ENCODE measurements around the gene SBNO2. TPM values are rescaled to one million over a fixed set of nuclear protein-coding genes. Genes with fewer than 3 reads are reported as not detected.

The SBNO2 gene
- total RNA-seq, 1 experiment from 2014 or later, result 46.3 TPM

DNA sequence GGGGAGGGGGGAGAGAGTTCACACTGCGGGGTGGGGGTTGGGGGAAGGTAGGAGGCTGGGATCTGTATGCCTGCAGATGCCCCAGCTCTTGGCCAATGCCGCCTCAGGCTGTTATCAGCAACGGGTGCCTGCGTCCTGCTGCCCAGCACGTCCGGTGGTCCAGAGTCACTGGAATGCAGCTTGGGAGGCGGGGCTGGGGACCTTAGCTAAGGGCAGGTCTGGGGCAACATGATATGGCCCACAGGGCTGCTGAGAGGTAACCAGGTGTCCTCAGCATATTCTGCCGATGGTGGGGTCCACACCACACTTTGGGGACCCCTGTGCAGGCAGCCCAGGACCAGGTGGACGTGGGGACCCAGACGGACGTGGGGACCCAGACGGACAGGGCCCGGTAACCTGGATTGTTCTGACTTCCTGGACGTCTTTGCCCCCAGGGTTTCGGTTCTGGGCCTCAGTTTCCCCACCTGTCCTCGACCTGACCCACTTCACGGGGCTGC lies 107.8 kb downstream of the SBNO2 start:
- Histone ChIP-seq H3K14ac (ENCODE audit: insufficient read depth, low read length) (no peak overlapping the region), H2BK12ac (ENCODE audit: insufficient read length, low read depth, low read length) (no peak overlapping the region), H2BK20ac (ENCODE audit: low read depth, low read length, poor library complexity, severe bottlenecking) (no peak overlapping the region), H4K5ac (ENCODE audit: insufficient read length, low read depth, low read length) (no peak overlapping the region), H2BK15ac (ENCODE audit: low read depth, low read length) (no peak overlapping the region), H3K56ac (ENCODE audit: insufficient read length, low read depth, low read length) (no peak overlapping the region), H3T11ph (ENCODE audit: low read length) (no peak overlapping the region), H4K20me1 (ENCODE audit: control insufficient read depth, insufficient read depth, insufficient read length) (no peaks in the 10 kb centered on the region), H3K18ac (ENCODE audit: insufficient read length, low read depth, low read length) (no peak overlapping the region), H4K8ac (replicated peaks; ENCODE audit: insufficient read length, low read depth, low read length) (no peak overlapping the region), H2BK120ac (ENCODE audit: low read depth, low read length, poor library complexity, severe bottlenecking) (no peak overlapping the region), H3K27me3 (ENCODE audit: insufficient read depth, low read length) (no peaks in the 10 kb centered on the region; the same call in 1 of the 2 replicates), H3K9ac (ENCODE audit: extremely low read depth, insufficient read length, low read length) (no peak overlapping the region), H2AK5ac (ENCODE audit: insufficient read length, low read length) (no peak overlapping the region), H3K23ac (ENCODE audit: insufficient read length, low read depth, low read length) (no peak overlapping the region), H3K27ac (ENCODE audit: insufficient read length, low read depth, low read length) (no peak overlapping the region), H3K79me1 (ENCODE audit: insufficient read depth, low read depth, low read length, poor library complexity, severe bottlenecking) (no peaks in the 10 kb centered on the region), H2BK5ac (ENCODE audit: insufficient read length, low read length) (no peak overlapping the region), H4K91ac (ENCODE audit: insufficient read length, low read depth, low read length) (no peak overlapping the region), H3K9me3 (ENCODE audit: control insufficient read depth, low read depth, low read length) (no peaks in the 10 kb centered on the region), H2AFZ (ENCODE audit: low read length) (no peak overlapping the region), H3K4me1 (ENCODE audit: insufficient read depth, low read length) (peaks cover 5% of the 10 kb centered on the region; the same call in 1 of the 2 replicates), H3K4me2 (ENCODE audit: insufficient read depth, insufficient read length, low read length) (peak overlapping the region; percentile 32), H3K79me2 (ENCODE audit: insufficient read depth, low read length) (no peaks in the 10 kb centered on the region), H3K4ac (ENCODE audit: low read depth, low read length) (no peak overlapping the region), H3K23me2 (ENCODE audit: insufficient read length, low read depth, low read length, poor library complexity, severe bottlenecking) (peaks cover 22% of the 10 kb centered on the region)
- H3K4me3 Mint-ChIP-seq, result peak overlapping the region; percentile 39 to 73
- no CpG with 5 or more reads among the region's 17 CpGs for WGBS (ENCODE audit: extremely low coverage, insufficient read length, low lambda C conversion rate)
- H3K4me1 Mint-ChIP-seq, result peaks cover 11 to 35% of the 10 kb centered on the region in 2 experiments
- no peaks in the 10 kb centered on the region for H3K9me3 Mint-ChIP-seq
- TF ChIP-seq, protein P1, sequence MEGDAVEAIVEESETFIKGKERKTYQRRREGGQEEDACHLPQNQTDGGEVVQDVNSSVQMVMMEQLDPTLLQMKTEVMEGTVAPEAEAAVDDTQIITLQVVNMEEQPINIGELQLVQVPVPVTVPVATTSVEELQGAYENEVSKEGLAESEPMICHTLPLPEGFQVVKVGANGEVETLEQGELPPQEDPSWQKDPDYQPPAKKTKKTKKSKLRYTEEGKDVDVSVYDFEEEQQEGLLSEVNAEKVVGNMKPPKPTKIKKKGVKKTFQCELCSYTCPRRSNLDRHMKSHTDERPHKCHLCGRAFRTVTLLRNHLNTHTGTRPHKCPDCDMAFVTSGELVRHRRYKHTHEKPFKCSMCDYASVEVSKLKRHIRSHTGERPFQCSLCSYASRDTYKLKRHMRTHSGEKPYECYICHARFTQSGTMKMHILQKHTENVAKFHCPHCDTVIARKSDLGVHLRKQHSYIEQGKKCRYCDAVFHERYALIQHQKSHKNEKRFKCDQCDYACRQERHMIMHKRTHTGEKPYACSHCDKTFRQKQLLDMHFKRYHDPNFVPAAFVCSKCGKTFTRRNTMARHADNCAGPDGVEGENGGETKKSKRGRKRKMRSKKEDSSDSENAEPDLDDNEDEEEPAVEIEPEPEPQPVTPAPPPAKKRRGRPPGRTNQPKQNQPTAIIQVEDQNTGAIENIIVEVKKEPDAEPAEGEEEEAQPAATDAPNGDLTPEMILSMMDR (conservative IDR thresholded peaks at IDR 0.05), result no peak
- peaks cover 0 to 2% (median 0%) of the 10 kb centered on the region in 3 experiments; a peak in 1 of 7 replicates for H3K36me3 Mint-ChIP-seq (ENCODE audit: insufficient read depth in 1 of 3, low read depth in 3 of 3)
- no peak overlapping the region for H3K27ac Mint-ChIP-seq
- peak; percentile 76 for DNase-seq
- peaks cover 40% of the 10 kb centered on the region for H3K27me3 Mint-ChIP-seq (ENCODE audit: low read depth)
